Activated CD4-positive, alpha-beta T cell treated with anti-CD3 and anti-CD28 coated beads for 4 hours (primary cell): Measurements from ENCODE around the gene UBXN6.

Experiments
- DNase-seq, 2 donors: peaks; one replicate each; pipeline ENCODE4 v3.0.0-alpha.2; 2020

The UBXN6 gene

GRCh38 chr19:4455719-4456475, 1.7 kb downstream of the UBXN6 start:
- no peak for DNase-seq

- no peak for DNase-seq
Measured at GRCh38 chr19:4454747-4455718, 2.6 kb downstream of the UBXN6 start.

- no peak for DNase-seq
Measured at GRCh38 chr19:4453232-4454179, 4.1 kb downstream of the UBXN6 start.

GRCh38 chr19:4452230-4452990, 5.2 kb downstream of the UBXN6 start:
- DNase-seq: no peak

GRCh38 chr19:4449639-4450028, 8.0 kb downstream of the UBXN6 start:
- no peak for DNase-seq

- no peak for DNase-seq
Measured at GRCh38 chr19:4449022-4449638, 8.5 kb downstream of the UBXN6 start.

- DNase-seq: no peak
Measured at GRCh38 chr19:4448147-4448985, 9.2 kb downstream of the UBXN6 start.

GRCh38 chr19:4447327-4448146, 10.1 kb downstream of the UBXN6 start:
- no peak for DNase-seq

- no peak for DNase-seq
Measured at GRCh38 chr19:4446704-4447200, 10.8 kb downstream of the UBXN6 start.

- no peak for DNase-seq
Measured at GRCh38 chr19:4445963-4446703, 11.5 kb downstream of the UBXN6 start.

- DNase-seq: no peak
Measured at GRCh38 chr19:4444765-4445741, 12.5 kb downstream of the UBXN6 start.

- DNase-seq: no peak
Measured at GRCh38 chr19:4443966-4444764, 13.4 kb downstream of the UBXN6 start.

- no peak for DNase-seq
Measured at GRCh38 chr19:4443188-4443587, 14.4 kb downstream of the UBXN6 start.

- no peak for DNase-seq
Measured at GRCh38 chr19:4442819-4443146, 14.8 kb downstream of the UBXN6 start.

- no peak for DNase-seq
Measured at GRCh38 chr19:4441994-4442818, 15.4 kb downstream of the UBXN6 start.

- DNase-seq: no peak
Measured at GRCh38 chr19:4439243-4439642, 18.4 kb downstream of the UBXN6 start.
